Right kidney (tissue), 1 donor: ENCODE results near the gene ZSCAN25.
A peak's percentile ranks its signal among the peaks of the same experiment; 100 is the strongest.
"Not testable (repeated sequence)": the region's sequence is repeated elsewhere in the genome, so short reads cannot be mapped to it uniquely, and the experiment has no call there.

Experiments used
- DNase-seq: peaks from one replicate; pipeline ENCODE4 v3.0.0-alpha.2; 2016

ZSCAN25 gene

DNA sequence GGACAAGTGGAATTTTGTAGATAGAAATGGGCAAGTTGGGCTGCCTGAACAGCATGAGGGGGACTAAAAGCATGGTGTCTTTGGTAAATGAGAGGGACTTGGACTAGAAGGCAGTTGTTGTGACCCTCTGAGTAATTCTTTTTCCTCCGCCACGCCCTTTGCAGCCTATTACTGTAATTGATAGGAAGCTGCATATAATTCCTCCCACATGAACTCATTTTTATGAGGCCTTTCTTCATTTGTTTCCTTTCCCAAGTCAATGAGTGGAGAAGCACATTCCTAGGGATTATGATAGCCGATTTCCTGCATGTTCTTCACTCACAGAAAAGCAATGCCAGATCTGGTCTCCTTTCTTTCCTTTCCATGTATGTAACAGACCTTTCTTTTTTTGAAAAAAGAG, 27.7 kb downstream of the ZSCAN25 start:
- DNase-seq, result no peak

DNA sequence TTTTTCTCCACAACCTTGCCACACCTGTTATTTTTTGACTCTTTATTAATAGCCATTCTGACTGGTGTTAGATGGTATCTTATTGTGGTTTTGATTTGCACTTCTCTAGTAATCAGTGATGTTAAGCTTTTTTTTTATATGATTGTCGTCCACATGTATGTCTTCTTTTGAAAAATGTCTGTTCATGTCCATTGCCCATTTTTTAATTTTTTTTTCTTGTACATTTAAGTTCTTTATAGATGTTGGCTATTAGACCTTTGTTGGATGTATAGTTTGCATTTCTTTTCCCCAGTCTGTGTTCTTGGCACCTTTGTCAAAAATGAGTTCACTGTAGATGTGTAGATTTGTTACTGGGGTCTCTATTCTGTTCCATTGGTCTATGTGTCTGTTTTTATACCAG, 28.8 kb downstream of the ZSCAN25 start:
- no peak for DNase-seq

GRCh38 chr7:99648843-99649242, 32.1 kb downstream of the ZSCAN25 start:
- no peak for DNase-seq

DNA sequence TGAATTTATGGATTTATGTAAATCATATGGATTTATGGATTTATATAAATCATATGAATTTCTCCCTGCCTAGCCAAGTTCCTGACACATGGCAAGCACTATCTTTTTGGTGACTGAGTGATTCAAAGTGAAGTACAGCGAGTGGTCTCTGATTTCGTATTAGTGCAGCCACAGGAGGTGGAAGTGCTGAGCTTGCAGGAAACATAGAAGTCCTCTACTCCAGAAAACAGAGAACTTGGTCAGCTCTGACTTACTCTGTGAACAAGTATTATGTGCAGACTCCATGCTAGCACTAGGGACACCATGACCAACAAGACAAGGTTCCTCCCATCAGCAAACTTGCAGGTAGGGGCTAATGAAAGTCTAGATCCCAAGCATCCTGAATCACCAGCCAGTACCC, 34.5 kb downstream of the ZSCAN25 start:
- DNase-seq, result no peak

DNA sequence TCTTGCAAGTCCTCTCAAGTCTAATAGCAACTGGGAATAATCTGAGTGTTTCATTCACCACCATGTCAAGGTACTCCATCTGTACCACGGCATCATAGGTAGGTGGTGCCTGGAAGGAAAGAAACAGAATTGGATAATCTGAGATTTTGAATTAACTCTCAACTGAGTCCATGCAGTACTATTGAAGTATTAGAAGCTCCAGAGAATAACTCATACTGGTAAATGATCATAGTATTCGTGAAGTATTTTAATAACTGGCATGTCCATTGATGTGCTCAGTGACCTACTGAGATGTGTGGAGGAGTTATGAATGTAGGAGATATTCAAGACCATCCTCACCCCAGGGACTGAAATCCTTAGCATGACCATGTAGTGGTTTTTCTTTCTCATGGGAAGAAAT, 35.9 kb downstream of the ZSCAN25 start:
- no peak for DNase-seq

DNA sequence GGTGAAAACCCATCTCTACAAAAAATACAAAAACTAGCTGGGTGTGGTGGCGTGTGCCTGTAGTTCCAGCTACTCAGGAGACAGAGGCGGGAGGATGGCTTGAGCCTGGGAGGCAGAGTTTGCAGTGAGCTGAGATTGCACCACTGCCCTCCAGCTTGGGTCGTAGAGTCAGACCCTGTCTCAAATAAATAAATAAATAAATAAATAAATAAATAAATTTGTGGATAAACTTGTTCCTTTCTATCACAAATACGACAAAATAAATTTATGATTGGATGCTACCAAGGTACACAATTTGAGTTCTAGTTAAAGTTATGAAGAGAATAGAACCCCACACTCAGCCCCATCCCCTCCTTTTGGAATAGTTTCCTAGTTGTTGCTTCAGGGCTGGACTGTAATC, 36.5 kb downstream of the ZSCAN25 start:
- DNase-seq, result not testable (repeated sequence)

- no peak for DNase-seq
Measured at GRCh38 chr7:99653754-99654153, 37.0 kb downstream of the ZSCAN25 start.

DNA sequence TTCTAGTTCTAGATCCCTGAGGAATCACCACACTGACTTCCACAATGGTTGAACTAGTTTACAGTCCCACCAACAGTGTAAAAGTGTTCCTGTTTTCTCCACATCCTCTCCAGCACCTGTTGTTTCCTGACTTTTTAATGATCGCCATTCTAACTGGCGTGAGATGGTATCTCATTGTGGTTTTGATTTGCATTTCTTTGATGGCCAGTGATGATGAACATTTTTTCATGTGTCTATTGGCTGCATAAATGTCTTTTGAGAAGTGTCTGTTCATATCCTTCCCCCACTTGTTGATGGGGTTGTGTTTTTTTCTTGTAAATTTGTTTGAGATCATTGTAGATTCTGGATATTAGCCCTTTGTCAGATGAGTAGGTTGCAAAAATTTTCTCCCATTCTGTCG, 37.9 kb downstream of the ZSCAN25 start:
- DNase-seq, result not testable (repeated sequence)

- DNase-seq, result not testable (repeated sequence)
Measured at GRCh38 chr7:99657879-99658278, 41.1 kb downstream of the ZSCAN25 start.

- no peak for DNase-seq
Measured at GRCh38 chr7:99665312-99666012, 48.7 kb downstream of the ZSCAN25 start.

DNA sequence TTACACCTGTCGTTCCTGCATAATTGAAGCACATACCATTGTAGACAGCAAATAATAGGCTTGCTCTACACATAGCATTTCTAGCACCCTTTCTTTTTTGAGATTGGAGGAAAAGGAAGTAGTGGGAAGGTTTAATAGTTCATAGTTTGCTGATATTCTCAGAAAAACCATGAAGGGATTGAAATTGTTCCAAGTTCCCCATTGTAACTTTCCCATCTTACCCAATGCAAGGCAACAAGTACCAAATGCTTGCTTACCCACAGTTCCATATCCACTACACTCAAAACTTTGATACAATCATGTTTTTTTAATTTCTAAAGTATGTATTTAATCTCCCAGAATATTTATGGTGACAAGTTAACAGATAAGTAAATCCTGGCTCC, 49.3 kb downstream of the ZSCAN25 start:
- no peak for DNase-seq

DNA sequence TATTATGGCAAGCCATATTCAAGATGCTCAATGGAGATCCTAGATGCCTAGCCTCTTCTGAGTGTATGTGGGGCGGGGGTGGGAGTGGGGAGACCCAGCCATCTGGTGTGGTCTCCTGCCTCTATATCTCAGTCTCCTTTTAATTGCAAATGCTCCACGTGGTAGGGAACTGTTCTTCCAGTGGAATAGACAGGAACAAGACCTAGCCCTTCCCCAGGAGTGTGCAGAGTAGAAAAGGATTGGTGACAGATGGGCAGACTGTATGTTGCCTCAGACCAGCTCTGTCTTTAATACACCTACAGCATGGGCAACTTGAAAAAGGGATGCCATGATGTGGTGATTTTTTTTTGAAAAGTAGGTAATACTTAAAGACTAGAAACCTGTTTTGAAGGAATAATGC, 50.4 kb downstream of the ZSCAN25 start:
- DNase-seq, result no peak

GRCh38 chr7:99668541-99668940, 51.8 kb downstream of the ZSCAN25 start:
- no peak for DNase-seq

- no peak for DNase-seq
Measured at GRCh38 chr7:99669782-99670181, 53.0 kb downstream of the ZSCAN25 start.

- no peak for DNase-seq
Measured at GRCh38 chr7:99672573-99672972, 55.8 kb downstream of the ZSCAN25 start.

GRCh38 chr7:99674995-99675742, 58.4 kb downstream of the ZSCAN25 start:
- DNase-seq, result no peak

GRCh38 chr7:99677013-99677647, 60.4 kb downstream of the ZSCAN25 start:
- no peak for DNase-seq

DNA sequence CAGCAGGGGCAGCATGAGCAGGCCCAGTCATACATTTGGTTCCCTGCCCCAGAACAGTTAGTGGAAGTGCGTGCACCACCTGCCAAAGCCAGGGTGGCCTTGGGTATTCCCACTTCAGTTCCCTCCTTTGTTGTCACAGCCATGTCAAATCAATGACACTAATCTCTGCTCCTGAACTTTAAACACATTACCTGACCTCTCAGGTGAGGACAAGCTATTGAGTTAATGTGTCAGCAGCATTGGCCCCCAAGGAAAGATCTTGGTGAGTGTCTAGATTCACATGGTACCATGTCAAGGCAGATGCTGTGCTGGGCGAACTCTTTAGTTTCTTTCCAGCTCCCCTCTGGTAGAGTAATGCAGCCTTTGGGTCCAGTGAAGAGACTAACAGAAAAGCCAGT, 60.9 kb downstream of the ZSCAN25 start:
- DNase-seq, result no peak

- DNase-seq, result peak; percentile 9
Measured at GRCh38 chr7:99679032-99679399, 62.3 kb downstream of the ZSCAN25 start.

GRCh38 chr7:99679400-99680191, 62.9 kb downstream of the ZSCAN25 start, which contains the start of gene CYP3A5:
Gene CYP3A5, minus strand, starts transcription at chr7:99679996. Its CDS starts 100 bp downstream, at chr7:99679896.
- DNase-seq, result no peak
